Head of caudate nucleus (tissue), 42 donors: ENCODE measurements around the gene EIF2S3.
"Not testable (repeated sequence)": the region's sequence is repeated elsewhere in the genome, so short reads cannot be mapped to it uniquely, and the experiment has no call there.

Experiments
- DNase-seq, 42 donors: peaks; one replicate each; pipeline versions ENCODE4 v3.0.0 to v3.0.0-alpha.2; 2020 to 2021; ENCODE audit warnings: mixed read lengths in 7 of 42
- intact Hi-C: fragments of 100-400 bp; cut with DNase I; formaldehyde crosslinking; loops from one replicate; pipeline ENCODE4 v1.15.0; 2022

The EIF2S3 gene

DNA sequence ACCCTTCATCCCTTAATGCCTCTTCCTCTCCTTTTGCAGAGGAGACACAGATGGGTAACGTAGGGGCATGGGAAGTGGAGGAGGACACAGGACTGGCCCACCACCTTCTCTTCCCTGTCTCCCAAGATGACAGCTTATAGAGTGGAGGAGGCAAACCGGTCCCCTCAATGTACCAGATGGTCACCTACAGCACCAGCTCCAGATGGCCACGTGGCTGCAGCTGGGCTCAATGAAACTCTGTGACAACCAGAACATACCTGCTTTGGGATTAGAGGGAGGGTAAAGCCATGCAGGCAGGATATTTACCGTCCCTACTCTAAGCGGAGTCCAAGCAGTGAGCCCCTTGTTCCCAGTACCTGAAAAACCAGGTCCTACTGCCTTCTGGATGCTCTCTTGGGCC is 20.3 kb upstream of the EIF2S3 start:
- DNase-seq: no peak
- intact Hi-C loops: no loop called here

GRCh38 chrX:24037729-24038128 is 17.0 kb upstream of the EIF2S3 start:
- intact Hi-C loops: no loop called here
- DNase-seq: no peak

DNA sequence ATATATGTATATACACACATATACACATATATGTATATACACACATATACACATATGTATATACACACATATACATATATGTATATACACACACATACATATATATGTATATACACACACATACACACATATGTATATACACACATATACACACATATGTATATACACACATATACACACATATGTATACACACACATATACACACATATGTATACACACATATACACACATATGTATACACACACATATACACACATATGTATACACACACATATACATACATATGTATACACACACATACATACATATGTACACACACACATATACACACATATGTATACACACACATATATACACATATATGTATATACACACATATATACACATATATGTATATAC is 8.7 kb upstream of the EIF2S3 start:
- intact Hi-C loops, DNase-seq: not testable (repeated sequence)

- not testable (repeated sequence) for DNase-seq
- intact Hi-C loops: loop anchor here (10.0 kb wide), 1 partner anchor 145 kb away; the partner anchor contains the start of genes APOO and CXorf58
Observed at GRCh38 chrX:24049643-24050042, 5.1 kb upstream of the EIF2S3 start.

- DNase-seq: not testable (repeated sequence)
- intact Hi-C loops: loop anchor here (10.0 kb wide), 1 partner anchor 146 kb away; the partner anchor contains the start of genes APOO and CXorf58
Observed at GRCh38 chrX:24050522-24051318, 4.0 kb upstream of the EIF2S3 start.

- DNase-seq: no peak
- intact Hi-C loops: loop anchor here (10.0 kb wide), 1 partner anchor 150 kb away; the partner anchor contains the start of genes APOO and CXorf58
Observed at GRCh38 chrX:24055043-24055356, 244 bp downstream of the EIF2S3 start.

DNA sequence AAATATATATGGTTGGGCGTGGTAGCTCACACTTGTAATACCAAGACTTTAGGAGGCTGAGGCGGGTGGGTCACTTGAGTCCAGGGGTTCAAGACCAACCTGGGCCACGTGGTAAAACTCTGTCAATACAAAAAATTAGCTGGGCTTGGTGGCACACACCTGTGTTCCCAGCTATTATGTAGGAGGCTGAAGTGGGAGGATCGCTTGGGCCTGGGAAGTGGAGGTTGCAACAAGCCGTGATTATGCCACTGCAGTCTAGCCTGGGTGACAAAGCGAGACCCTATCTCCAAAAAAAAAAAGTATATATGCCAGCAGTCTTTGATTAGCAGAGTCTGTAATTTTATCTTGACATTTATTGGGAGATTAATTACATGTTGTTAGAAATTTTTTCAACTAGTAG is 8.7 kb downstream of the EIF2S3 start:
- intact Hi-C loops: no loop called here
- DNase-seq: no peak

DNA sequence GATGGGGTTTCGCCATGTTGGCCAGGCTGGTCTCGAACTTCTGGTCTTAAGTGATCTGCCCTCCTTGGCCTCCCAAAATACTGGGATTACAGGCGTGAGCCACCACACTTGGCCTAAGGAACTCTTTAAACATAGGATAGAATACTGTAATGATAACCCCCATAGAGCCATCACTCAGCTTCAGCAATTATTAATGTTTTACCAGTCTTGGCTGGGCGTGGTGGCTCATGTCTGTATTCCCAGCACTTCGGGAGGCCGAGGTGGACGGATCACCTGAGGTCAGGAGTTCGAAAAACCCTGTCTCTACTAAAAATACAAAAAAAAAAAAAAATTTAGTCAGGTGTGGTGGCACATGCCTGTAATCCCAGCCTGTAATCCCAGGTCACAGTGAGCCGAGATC is 15.1 kb downstream of the EIF2S3 start:
- DNase-seq: no peak
- intact Hi-C loops: no loop called here

DNA sequence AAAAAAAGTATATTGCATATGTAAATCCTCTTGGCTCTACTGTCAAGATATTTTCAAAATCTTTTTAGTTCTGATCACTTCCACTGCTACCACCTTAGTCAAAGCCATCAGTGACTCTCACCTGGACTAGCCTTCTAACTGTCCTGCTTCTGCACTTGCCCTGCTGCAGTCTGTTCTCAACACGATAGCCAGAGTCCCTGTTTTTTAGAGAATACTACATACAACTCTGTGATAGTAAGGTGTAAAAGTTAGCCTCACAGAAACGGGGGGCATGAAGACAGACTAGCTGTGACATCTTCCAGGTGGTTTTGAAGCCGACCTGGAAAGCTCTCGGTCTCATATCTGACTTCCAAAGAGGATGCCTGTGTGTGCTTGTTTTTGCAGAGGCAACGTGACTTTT is 24.7 kb downstream of the EIF2S3 start:
- DNase-seq: no peak
- intact Hi-C loops: no loop called here

- DNase-seq, intact Hi-C loops: not testable (repeated sequence)
Observed at GRCh38 chrX:24080245-24080644, 25.5 kb downstream of the EIF2S3 start.

DNA sequence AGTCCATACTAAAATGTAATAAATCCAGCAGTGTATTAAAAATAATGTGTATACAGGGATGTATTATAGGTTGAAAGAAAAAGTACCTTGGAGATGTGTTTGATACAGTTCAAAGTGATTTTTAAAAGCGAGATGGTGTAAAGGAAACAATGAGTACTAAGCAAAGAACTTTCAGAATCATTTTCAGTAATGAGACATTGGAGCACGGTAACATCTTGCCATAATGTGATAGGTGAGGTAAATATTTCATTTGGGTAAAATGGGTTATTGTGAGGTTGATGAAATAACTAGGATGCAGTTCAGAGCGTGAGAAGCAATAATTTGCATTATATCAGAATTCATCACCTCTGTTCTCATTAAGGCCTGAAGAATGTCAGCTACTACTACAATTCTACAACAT is 25.9 kb downstream of the EIF2S3 start:
- DNase-seq: no peak
- intact Hi-C loops: no loop called here

DNA sequence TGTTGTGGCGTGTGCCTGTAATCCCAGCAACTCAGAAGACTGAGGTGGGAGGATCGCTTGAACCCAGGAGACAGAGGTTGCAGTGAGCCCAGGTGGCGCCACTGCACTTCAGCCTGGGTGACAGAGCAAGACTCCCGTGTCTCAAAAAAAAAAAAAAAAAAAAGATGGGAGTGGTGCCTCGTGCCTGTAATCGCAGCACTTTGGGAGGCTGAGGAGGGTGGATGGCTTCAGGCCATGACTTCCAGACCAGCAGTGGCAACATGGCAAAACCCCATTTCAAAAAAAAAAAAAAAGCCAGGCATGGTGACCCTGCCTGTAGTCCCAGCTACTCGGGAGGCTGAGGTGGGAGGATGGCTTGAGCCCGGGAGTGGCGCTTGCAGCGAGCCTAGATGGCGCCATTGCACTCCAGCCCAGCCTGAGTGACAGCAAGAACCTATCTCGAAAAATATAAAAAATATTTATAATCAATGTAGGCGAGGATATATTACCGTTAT is 27.0 kb downstream of the EIF2S3 start:
- peak in 41 of 42 donors; percentile 5 to 73 (median 47) for DNase-seq
- intact Hi-C loops: no loop called here

DNA sequence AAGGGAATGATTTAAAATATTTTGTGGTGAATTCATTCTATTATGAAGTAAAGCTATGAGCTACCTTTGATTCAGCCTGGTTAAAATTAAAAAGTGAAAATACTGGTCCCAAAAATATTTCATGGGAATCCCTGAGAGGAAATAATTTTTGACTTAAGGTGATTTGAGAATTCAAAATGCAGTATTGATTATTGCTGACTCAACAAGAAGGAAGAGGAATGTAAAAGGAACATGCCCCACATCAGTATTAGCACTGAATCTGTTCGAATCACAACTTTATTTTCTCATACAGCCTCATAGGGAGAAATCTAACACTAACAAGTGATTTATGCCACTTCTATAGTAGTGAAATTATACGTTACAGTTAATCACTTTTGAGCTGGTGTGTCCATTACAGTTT is 27.7 kb downstream of the EIF2S3 start:
- no peak for DNase-seq
- intact Hi-C loops: no loop called here

DNA sequence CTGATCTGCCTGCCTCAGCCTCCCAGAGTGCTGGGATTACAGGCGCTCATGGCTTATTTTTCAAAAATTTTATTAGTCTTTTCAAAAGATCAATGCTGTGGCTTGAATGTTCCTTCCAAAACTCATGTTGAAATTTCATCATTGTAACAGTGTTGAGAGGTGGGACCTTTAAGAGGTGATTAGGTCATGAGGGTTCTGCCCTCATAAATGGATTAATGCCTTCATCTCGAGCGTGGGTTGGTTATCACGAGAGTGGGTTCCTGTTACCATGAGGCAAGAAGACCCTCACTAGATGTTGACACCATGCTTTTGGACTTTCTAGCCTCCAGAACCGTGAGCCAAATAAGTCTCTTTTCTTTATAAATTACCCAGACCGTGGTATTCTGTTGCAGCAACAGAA is 30.3 kb downstream of the EIF2S3 start:
- DNase-seq: no peak
- intact Hi-C loops: no loop called here

DNA sequence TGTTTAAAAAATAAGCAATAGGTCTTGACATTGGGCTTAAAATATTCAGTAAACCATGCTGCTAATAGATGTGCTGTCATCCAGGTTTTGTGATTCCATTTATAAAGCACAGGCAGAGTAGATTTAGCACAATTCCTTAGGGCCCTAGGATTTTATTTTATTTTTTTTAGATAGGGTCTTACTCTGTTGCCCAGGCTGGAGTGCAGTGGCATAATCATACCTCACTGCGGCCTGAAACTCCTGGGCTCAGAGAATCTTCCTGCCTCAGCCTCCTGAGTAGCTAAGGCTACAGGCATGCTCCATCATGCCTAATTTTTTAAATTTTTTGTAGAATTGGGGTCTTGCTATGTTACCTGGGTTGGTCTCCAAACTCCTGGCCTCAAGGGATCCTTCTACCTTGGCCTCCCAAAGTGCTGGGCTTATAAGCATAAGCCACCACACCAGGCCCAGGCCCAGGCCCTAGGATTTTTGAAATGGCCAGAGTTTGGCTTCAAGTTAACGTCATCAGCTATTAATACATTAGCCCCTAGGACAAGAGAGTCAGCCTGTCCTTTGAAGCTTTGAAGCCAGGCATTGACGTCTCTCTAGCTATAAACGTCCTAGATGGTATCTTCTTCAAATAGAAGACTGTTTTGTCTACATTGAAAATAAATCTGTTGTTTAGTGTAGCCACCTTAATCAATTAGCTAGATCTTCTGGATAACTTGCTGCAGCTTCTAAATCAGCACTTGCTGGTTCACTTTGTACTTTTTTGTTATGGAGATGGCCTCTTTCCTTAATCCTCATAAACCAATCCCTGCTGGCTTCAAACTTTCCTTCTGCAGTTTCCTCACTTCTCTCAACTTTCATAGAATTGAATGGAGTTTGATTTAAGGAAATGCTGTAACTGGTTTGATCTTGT is 35.8 kb downstream of the EIF2S3 start:
- intact Hi-C loops: no loop called here
- DNase-seq: no peak

GRCh38 chrX:24093746-24094145 is 39.0 kb downstream of the EIF2S3 start:
- intact Hi-C loops: no loop called here
- no peak for DNase-seq

DNA sequence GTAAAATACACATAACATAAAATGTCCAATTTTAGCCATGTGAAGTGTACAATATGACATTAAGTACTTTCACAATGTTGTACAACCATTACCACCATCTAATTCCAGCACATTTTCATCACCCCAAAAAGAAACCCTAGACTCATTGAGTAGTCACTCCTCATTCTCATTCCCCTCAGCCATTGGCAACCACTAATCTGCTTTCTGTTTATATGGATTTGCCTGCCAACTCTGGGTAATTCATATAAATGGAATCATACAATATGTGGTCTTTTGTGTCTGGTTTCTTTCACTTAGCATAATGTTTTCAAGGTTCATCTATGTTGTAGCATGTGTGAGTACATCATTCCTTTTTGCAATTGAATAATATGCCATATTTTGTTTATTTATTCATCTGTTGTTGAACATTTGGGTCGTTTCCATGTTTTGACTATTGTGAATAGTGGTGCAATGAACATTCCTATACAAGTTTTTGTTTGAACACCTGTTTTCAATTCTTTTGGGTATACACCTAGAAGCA is 43.0 kb downstream of the EIF2S3 start:
- intact Hi-C loops: no loop called here
- DNase-seq: no peak

- intact Hi-C loops: no loop called here
- no peak for DNase-seq
Observed at GRCh38 chrX:24098932-24099331, 44.2 kb downstream of the EIF2S3 start.

DNA sequence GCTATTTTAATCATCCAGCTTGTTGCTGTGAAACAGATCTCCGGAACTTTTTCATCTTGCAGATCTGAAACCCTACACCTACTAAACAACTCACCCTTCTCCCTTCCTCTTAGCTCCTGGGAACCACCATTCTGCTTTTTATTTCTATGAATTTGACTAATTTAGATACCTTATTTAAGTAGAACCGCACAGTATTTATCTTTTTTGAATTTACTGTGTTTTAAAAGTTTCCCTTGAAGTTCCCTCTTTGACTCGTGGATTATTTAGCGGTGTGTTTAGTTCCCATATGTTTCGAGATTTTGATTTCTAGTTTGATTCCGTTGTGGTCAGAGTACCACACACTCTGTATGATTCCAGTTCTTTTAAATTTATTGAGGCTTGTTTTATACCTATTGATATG is 44.6 kb downstream of the EIF2S3 start:
- intact Hi-C loops: no loop called here
- DNase-seq: no peak

DNA sequence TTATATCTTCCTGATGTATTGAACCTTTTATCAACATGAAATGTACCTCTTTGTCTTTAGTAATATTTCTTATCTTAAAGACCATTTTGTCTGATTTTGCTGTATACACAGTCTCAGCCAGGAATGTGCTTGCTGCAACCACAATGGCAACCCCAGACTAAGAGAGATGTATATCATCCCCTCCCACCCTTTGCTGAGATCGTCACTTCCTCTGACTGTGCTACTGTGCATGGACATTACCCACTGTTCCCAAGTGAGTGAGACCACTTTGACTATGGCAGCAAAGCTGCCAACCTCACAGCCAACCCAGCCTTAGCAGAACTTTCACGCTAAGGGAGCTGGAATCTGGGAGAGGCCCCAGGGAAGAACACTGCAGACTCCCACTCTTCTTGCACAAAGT is 46.0 kb downstream of the EIF2S3 start:
- no peak for DNase-seq
- intact Hi-C loops: no loop called here
